DMS 273 treated with DMSO at 0.1 percent for 48 hours (cell line): Measurements from ENCODE around the gene HERC5.
"Not testable (repeated sequence)": the region's sequence is repeated elsewhere in the genome, so short reads cannot be mapped to it uniquely, and the experiment has no call there.

Source experiments
- DNase-seq: peaks from one replicate; lab custom pipeline; 2025; lab: John Stamatoyannopoulos, UW

Gene HERC5

DNA sequence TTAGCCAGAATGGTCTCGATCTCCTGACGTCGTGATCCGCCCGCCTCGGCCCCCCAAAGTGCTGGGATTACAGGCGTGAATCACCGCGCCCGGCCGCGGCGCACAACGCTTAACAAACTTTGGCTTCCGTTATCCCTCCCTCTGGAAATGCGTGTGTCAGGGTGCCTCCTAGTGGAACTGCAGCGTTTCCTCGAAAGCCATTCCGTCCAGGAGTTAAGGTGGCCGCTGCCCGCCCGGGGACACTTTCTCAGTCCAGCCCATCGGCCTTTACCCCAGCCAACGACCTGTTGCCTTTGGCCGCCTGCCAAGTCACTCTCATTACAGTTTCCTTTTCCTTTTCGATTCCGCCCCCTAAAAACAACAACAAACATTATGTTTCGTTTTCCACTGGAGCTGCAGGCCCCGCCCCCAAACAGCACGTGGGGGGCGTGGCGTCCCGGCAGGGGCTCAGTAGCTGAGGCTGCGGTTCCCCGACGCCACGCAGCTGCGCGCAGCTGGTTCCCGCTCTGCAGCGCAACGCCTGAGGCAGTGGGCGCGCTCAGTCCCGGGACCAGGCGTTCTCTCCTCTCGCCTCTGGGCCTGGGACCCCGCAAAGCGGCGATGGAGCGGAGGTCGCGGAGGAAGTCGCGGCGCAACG lies at the start of gene HERC5:
Gene HERC5, plus strand, starts transcription at position 450 of the 637 bp plus-strand sequence. Its CDS starts 151 bp downstream, at position 601.
- DNase-seq: peak; percentile 66

DNA sequence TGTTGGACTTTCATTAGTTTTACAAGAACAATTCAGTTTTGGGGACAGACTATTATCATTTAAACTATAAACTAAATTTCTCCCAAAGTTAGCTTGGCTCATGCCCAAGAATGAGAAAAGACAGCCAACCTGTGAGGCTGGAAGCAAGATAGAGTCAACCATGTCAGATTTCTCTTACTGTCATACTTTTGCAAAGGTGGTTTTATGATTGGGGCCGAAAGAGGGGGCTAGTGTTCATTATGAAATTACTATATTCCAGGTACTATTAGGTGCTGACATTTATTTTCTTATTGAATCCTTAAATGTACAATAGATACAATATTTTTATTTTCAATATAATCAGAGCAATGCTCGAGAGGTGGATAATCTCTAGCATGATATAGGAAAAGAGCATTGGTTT lies 47.7 kb upstream of the HERC5 start:
- no peak for DNase-seq

DNA sequence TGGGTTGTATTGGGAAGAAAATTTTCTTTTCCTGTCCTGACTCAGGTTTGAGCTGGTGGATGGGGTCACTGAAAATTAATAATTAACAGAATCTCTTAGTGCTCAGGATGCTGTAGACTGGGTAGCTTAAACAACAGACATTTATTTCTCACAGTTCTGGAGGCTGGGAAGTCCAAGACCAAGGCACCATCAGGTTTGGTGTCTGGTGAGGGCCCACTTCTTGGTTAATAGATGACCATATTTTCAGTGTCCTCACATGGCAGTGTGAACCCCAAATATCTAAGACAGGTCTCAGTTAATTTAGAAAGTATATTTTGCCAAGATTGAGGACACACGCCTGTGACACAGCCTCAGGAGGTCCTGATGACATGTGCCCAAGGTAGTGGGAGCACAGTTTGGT lies 47.1 kb upstream of the HERC5 start:
- DNase-seq: no peak

DNA sequence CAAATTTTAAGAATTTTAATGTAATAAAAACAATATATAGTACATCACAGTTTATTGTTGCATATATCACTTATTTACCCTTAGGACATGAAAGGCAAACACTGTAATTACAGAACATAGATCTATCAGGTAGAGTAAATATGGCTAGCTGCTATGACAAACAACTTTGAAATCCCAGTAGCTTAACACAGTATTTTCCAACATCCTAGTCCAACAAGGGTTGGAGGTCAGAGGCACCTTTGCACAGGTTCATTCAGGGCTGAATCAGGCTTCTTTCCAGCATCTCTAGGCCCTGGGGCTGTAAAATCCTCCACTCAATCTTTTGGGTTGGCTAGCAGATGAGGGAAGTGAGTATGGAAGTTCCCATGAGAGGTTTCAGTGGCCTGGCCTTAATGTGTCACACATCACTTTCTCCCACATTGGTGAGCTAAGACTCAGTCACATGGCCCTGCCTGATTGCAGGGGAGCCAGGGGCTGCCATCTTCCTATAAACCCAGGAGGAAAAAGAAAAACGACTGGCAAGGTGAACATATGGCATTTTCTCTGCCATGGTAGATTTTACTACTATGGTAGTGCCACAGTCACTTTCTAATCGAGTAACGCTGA lies 45.3 kb upstream of the HERC5 start:
- no peak for DNase-seq

DNA sequence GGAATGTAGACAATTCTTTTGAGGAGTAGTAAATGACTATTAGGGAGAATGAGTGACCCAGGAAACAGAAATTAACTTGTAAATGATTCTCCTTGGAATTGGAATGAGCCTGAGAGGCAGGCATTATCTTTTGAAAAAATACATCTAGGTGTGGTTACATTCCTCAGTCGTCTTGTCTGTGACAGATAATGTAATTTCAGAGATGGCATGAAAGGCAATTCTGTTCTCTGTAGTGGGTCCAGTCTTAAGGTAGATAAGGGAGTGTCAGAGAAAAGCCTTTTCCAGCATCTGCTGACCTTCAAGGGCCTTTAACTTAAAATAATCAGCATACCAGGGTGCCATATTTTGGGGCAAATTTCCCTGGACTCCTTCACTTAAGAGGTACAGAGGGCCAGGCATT lies 43.1 kb upstream of the HERC5 start:
- DNase-seq: no peak

DNA sequence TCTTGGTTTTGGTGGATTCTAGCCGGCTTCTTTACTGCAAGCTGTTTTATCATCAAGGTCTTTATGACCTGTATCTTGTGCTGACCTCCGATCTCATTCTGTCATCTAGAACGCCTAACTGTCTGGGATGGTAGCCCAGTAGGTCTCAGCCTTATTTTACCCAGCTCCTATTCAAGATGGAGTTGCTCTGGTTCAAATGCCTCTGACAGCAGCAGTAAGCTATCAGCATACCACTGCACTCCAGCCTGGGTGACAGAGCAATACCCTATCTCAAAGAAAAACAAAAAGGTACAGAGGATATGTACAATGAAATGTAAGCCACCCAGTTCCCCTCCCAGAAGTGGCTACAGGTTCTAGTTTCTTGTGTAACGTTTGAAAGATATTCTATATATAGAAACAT lies 42.2 kb upstream of the HERC5 start:
- no peak for DNase-seq

DNA sequence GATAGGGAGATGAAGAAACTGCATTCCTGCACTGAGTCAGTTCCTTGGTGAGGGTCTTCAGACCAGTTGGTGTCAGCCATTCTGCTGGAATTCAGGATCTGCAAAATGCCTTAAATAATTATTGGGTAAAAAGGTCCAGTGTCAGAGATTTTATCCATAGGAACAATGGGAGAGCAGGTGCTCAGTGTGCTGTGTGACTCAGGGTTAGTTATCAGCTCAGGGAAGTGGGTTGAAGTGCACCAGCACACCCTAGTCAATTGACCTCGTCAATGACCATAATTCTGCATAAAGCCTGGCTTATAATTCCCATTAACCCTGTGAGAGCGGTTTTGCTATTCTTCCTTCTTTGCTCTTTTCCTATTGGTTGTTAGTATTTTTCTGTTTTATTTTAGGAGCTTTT lies 40.9 kb upstream of the HERC5 start:
- no peak for DNase-seq

DNA sequence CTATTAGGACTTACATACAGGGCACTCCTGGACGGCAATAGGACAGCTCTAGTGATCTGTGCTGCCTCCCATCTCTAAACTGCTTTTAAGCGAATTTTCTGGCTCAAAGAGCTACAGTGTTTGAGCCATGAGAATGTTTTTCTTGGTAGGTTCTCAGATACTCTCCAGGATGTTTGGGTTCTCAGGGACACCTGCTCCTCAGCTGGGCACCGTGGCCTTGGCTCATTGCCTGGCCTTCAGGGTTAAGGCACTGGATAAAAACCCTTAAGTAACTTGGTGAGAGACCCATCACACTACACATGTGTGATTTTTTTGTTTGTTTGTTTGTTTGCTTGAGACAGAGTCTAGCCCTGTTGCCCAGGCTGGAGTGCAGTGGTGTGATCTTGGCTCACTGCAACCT lies 38.5 kb upstream of the HERC5 start:
- no peak for DNase-seq

DNA sequence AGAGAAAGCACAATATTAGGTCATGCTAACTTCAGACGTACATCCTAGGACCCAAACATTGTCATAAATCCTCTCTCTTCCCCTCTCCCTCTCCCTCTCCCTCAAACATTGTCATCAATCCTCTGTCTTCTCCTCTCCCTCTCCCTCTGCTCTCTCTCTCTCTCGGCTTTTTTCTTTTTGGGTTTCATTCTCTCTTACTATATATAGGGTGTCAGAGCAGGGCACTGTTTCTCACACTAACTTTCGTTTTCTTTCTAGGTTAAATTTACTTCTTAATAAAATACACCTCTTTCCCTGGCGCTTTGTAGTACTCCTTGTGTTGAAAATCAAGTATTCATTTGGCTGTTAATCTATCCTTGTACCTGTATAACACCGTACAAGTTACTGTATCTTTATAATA lies 37.0 kb upstream of the HERC5 start:
- DNase-seq: no peak

DNA sequence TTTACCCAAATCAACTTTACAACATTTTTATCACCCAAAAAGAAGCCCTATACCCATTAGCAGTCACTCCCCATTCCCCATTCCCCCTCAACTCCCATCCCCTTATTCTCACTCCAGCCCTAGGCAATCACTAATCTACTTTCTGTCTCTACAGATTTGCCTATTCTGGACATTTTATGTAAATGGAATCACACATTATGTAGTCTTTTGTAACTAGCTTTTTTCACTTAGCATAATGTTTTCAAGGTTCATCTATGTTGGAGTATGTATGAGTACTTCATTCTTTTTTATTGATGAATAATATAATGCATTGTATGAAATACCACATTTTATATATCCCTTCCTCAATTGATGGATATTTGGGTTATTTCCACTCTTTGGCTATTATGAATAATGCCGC lies 36.1 kb upstream of the HERC5 start:
- no peak for DNase-seq

DNA sequence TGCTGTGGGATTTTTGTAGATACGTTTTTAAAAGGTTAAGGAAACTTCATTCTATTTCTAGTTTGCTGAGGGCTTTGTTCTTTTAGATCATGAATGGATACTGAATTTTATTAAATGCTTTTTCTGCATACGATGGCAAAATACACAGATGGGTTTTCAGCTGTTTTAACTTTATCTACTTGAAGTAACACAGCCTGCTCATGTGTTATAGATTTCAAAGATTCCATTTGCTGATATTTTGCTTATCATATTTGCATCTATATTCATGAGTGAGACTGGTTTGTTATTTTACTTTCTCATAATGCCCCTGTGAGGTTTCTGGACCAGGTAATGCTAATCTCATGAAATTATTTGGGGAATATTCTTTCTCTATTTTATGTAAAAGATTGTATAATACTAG lies 34.5 kb upstream of the HERC5 start:
- no peak for DNase-seq

DNA sequence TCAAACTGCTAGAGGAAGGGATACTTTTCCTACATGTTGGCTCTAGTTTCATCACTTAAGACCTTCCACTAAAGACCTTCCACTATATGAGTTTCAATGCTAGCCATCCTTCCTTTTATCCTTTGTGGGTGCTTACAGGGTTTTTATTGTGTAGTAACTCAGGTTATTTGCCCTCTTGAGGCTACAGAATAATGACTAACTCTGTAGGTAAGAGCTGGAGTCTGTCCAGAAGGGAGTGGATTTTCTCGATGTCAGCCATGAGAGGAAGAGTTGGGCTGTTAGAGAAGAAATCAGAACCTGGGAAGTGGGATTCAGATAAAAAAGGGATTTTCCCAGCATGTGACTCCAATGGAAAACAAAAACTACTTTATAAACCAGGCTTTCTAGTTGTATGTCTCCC lies 27.5 kb upstream of the HERC5 start:
- DNase-seq: no peak

DNA sequence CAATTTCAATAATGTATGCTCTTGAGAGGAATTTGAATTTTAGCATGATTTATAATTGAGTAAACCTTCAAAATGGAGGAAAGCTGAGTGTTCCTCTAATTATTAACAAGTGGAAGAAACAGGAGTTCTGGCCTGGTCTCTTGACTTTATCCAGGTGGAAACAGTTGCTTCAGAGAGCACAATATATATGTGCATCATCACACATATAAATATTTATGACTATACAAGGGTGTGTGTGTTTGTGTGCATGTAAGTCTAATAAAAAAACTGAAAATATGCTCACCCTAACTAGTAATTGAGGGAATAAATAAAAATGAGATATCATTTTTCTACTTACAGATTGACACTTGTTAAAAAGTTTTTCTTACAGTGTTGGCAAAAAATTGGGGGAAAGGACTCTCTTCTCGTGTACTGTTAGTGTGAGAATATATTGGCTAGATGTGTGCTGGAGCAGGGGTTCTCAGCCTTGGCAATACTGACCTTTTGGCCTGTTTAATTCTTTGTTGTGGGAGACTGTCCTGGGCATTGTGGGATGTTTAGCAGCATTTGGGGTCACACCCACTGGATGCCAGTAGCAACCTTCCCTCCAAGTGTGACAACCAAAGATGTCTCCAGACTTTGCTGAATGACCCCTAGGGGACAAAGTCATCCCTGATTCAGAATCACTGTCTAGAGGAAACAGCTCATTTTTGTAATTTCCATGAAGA lies 20.8 kb upstream of the HERC5 start:
- no peak for DNase-seq

DNA sequence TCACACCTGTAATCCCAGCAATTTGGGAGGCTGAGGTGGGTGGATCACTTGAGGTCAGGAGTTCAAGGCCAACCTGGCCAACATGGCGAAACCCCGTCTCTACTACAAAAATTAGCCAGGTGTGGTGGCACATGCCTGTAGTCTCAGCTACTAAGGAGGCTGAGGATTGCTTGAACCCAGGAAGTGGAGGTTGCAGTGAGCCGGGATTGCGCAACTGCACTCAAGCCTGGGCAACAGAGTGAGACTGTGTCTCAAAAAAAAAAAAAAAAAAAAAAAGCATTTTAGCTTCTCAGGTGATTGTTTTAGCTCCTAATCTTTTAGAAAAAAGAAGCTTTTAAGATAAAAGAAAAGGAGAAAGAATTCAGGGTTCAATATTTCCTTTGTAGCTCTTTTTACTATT lies 19.0 kb upstream of the HERC5 start:
- DNase-seq: not testable (repeated sequence)

DNA sequence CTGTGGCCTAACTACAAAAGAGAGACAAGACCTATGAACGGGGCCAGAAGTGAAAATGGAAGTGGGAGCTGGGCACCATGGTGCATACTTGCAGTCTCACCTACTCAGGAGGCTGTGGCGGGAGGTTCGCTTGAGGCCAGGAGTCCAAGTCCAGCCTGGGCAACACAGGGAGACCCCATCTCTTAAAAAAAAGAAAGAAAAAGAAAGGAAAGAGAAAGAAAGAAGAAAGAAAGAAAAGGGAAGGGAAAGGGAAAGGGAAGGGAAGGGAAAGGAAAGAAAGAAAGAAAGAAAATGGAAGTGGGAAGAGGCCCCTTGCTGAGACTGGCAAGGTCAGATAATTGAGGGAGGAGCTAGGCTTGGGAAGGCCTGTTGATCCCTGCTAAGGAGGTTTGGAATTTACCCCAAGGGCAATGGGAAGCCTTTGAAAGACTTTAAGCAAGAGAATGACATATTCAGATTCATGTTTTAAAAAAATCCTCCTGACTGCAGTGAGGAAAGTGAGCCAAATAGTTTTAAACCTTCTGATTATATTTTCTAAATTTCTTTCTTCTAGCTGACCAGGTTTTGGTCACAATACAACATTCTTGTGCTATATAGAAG lies 17.7 kb upstream of the HERC5 start:
- no peak for DNase-seq

DNA sequence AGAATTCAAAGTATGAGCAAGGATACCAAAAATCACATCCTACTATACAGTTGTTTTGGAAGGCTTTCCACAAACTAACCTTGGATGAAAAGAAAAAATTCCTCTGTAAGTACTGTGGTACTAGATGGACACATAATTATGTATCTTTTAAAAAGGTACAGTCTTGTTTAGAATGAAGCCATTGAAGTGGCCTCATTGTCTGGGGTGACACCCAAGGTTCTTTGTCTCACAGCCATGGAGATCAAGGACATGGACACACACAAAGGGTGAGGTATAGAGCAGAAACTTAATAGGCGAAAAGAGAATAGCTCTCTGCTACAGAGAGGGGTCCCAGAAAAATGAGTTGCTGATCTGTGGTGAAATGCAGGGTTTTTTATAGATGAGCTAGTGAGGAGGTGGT lies 16.8 kb upstream of the HERC5 start:
- no peak for DNase-seq

DNA sequence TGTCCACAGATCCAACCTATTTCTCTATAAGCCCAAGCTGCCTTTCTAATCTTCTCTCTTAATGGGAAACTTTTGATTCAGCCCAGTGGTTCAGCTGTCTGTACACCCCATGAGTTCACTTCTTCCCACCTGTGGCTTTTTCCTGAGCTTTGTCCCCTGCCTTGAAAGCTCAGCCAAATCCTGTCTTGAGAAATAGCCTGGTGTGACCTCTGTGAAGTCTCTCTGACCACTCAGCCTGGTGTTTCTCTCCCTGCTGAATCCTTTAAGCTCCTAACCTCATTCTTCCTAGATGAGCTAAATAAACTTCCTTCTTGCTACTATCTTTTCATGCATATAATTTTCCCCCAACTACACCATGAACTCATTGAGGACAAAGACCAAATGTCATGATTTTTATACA lies 15.2 kb upstream of the HERC5 start:
- no peak for DNase-seq

DNA sequence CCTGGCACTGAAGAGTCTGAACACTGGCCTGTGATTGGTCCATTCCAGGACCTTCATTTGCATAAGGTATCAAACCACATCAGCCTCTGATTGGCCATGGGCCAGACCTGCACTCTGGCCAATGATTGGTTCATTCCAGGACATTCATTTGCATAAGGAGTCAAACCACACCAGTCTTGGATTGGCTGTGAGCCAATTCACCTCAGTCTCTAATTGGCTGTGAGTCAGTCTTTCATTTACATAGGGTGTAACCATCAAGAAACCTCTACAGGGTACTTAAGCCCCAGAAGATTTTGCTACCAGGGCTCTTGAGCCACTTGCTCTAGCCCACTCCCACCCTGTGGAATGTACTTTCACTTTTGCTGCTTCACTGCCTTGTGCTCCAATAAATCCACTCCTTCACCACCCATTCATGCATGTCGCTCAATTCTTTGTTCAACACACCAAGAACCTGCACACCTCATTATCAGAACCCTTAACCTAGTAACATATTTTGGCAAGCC lies 14.2 kb upstream of the HERC5 start:
- DNase-seq: no peak

DNA sequence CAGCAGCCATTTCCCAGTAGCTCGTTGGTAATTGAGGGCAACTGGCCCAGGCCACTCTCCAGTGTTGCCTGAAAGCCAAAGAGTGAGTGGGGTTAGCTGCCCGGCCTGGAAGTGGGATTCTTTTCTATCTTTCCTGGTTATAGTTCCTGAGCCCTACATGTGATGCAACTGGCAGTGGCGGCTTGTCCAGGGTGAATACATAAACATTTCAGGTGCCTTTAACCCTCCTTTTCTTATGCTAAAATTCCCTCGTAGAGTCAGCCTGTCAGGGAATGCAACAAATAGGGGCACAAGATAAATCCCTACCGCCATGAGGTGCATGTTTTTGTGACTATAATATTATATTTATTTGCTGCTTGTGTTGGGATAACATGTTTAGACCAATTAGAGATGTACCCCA lies 13.4 kb upstream of the HERC5 start:
- DNase-seq: no peak

DNA sequence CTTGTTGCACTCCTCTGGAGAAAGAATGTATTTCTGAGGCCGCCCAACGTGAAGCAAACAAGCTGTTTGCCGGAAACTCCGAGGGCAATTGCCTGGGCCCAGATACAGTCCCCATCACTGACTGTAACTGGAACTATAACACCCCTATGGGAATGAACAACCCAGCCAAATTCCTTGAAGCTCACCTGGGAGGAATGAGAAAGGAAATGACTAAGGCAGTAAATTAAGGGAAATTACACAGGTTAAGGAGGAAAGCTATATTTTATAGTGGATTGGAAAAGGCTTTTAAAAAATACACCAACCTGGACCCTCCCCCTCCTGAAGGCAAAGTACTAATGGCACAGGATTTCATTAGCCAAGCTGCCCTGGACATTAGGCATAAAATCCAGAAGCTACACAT lies 11.7 kb upstream of the HERC5 start:
- no peak for DNase-seq

DNA sequence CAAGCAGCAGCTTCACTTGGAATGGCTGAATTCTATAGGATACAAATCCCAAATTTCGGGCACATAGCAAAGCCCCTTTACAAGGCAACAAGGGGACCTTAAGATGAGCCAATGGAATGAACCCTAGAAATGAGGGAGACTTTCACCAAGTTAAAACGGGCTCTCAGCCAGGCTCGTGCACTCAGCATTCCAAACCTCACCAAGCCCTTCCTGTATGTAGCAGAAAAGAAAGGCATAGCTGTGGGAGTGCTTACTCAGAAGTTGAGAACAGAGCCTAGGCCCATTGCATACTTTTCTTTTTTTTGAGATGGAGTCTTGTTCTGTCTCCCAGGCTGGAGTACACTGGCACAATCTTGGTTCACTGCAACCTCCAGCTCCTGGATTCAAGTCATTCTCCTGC lies 10.8 kb upstream of the HERC5 start:
- no peak for DNase-seq

DNA sequence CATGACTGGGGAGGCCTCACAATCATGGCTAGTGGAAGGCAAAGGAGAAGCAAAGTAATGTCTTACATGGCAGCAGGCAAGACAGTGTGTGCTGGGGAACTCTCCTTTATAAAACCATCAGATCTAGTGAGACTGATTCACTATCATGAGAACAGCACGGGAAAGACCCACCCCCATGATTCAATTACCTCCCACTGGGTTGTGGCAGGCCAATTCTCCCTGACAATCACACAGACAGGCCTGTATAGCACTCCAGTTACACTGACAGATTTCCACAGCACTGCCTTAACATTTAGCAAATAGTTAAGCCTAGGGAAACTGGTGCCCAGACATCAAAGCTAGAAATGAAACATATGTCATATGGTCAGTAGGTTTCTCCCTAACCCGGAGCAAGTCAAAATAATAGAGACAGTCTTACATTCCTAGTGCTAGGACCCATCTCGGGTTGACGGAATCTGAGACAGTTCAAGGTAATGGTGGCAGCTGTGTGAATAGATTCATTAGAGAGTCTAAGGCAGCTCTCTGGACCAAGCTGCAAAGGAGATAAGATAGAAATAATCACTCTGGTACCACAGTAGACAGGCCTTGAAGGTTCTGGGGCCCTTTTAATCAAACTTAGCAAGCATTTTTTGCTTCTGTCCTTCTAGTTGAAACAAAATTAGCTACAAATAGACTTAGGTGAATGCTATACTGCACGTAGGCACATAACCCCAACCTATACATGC lies 9.4 kb upstream of the HERC5 start:
- no peak for DNase-seq
